Cerebellar cortex (tissue), 1 donor: ENCODE results near the gene GAB2.
"Not testable (repeated sequence)": the region's sequence is repeated elsewhere in the genome, so short reads cannot be mapped to it uniquely, and the experiment has no call there.

Source experiments
- DNase-seq: peaks from one replicate; pipeline ENCODE4 v3.0.0-alpha.2; 2015; ENCODE audit warnings: low spot score

Gene GAB2

GRCh38 chr11:78313181-78313795, 104.3 kb downstream of the GAB2 start:
- DNase-seq = no peak

- DNase-seq = no peak
Measured at GRCh38 chr11:78312712-78313111, 104.9 kb downstream of the GAB2 start.

- no peak for DNase-seq
Measured at GRCh38 chr11:78311702-78312371, 105.8 kb downstream of the GAB2 start.

- no peak for DNase-seq
Measured at GRCh38 chr11:78310500-78310909, 107.1 kb downstream of the GAB2 start.

GRCh38 chr11:78304201-78304600, 113.4 kb downstream of the GAB2 start:
- no peak for DNase-seq

- no peak for DNase-seq
Measured at GRCh38 chr11:78300108-78300839, 117.3 kb downstream of the GAB2 start.

GRCh38 chr11:78299000-78299710, 118.5 kb downstream of the GAB2 start:
- DNase-seq = no peak

- no peak for DNase-seq
Measured at GRCh38 chr11:78298291-78298771, 119.3 kb downstream of the GAB2 start.

GRCh38 chr11:78295991-78296930, 121.4 kb downstream of the GAB2 start:
- no peak for DNase-seq

- no peak for DNase-seq
Measured at GRCh38 chr11:78295347-78295746, 122.3 kb downstream of the GAB2 start.

GRCh38 chr11:78294100-78294499, 123.5 kb downstream of the GAB2 start:
- not testable (repeated sequence) for DNase-seq

- no peak for DNase-seq
Measured at GRCh38 chr11:78293536-78293935, 124.1 kb downstream of the GAB2 start.

GRCh38 chr11:78292109-78292803, 125.4 kb downstream of the GAB2 start:
- no peak for DNase-seq

GRCh38 chr11:78291503-78292108, 126.0 kb downstream of the GAB2 start:
- DNase-seq = no peak

GRCh38 chr11:78290293-78291176, 127.1 kb downstream of the GAB2 start:
- DNase-seq = no peak

GRCh38 chr11:78289552-78290292, 127.9 kb downstream of the GAB2 start:
- no peak for DNase-seq

- DNase-seq = no peak
Measured at GRCh38 chr11:78284260-78284659, 133.4 kb downstream of the GAB2 start.

- no peak for DNase-seq
Measured at GRCh38 chr11:78282821-78283220, 134.8 kb downstream of the GAB2 start.
